Activated naive CD8-positive, alpha-beta T cell (primary cell): Measurements from ENCODE around the gene ACSS1.

ENCODE experiments used
- H3K27ac Mint-ChIP-seq: one replicate; pipeline ENCODE4 v1.8.0; 2021; ENCODE audit warnings: mixed read lengths
- H3K27me3 Mint-ChIP-seq: one replicate; pipeline ENCODE4 v1.8.0; 2021; ENCODE audit warnings: mixed read lengths
- H3K36me3 Mint-ChIP-seq: one replicate; pipeline ENCODE4 v1.8.0; 2021; ENCODE audit warnings: mixed read lengths
- H3K4me1 Mint-ChIP-seq: one replicate; pipeline ENCODE4 v1.8.0; 2021; ENCODE audit warnings: low read depth, mixed read lengths
- H3K4me3 Mint-ChIP-seq: one replicate; pipeline ENCODE4 v1.8.0; 2021; ENCODE audit warnings: mild to moderate bottlenecking, mixed read lengths
- H3K9me3 Mint-ChIP-seq: one replicate; pipeline ENCODE4 v1.8.0; 2021; ENCODE audit warnings: low read depth, mixed read lengths

ACSS1 gene

DNA sequence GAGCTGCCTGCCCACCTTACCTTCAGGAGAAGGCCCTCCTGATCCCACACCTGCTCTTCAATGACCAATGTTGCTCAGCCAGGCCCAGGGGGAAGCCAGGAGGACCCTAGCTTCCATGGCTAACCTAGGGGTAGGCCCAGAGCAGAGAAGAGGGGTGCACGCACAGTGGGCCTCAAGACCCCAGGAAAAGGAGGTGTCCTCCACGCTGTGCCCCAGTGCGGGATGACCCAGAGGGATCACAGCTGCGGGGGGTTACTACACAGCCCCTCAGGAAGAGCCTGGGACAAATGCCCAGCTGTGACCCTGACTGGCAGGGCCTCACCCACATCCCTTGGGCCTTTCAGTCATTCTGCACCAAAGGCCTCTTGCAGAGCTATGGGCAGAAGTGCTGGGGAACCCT, 33.8 kb downstream of the ACSS1 start:
- Mint-ChIP-seq H3K27me3 (no peaks in the 10 kb centered on the region), H3K4me1 (peaks cover 15% of the 10 kb centered on the region), H3K27ac (no peak overlapping the region), H3K4me3 (no peak overlapping the region), H3K9me3 (no peaks in the 10 kb centered on the region), H3K36me3 (peaks cover 4% of the 10 kb centered on the region)

GRCh38 chr20:25023356-25023755, 34.6 kb downstream of the ACSS1 start:
- H3K27ac Mint-ChIP-seq: no peak overlapping the region
- peaks cover 4% of the 10 kb centered on the region for H3K36me3 Mint-ChIP-seq
- no peak overlapping the region for H3K4me3 Mint-ChIP-seq
- no peaks in the 10 kb centered on the region for H3K9me3 Mint-ChIP-seq
- H3K27me3 Mint-ChIP-seq: no peaks in the 10 kb centered on the region
- peaks cover 15% of the 10 kb centered on the region for H3K4me1 Mint-ChIP-seq

- H3K4me1 Mint-ChIP-seq: peaks cover 15% of the 10 kb centered on the region
- H3K27ac Mint-ChIP-seq: no peak overlapping the region
- no peaks in the 10 kb centered on the region for H3K27me3 Mint-ChIP-seq
- no peak overlapping the region for H3K4me3 Mint-ChIP-seq
- no peaks in the 10 kb centered on the region for H3K9me3 Mint-ChIP-seq
- peaks cover 4% of the 10 kb centered on the region for H3K36me3 Mint-ChIP-seq
Observed at GRCh38 chr20:25022680-25023079, 35.3 kb downstream of the ACSS1 start.

- Mint-ChIP-seq H3K27ac (no peak overlapping the region), H3K9me3 (no peaks in the 10 kb centered on the region), H3K27me3 (no peaks in the 10 kb centered on the region), H3K4me1 (peaks cover 4% of the 10 kb centered on the region), H3K4me3 (no peak overlapping the region), H3K36me3 (no peaks in the 10 kb centered on the region)
Observed at GRCh38 chr20:25021336-25021735, 36.6 kb downstream of the ACSS1 start.

DNA sequence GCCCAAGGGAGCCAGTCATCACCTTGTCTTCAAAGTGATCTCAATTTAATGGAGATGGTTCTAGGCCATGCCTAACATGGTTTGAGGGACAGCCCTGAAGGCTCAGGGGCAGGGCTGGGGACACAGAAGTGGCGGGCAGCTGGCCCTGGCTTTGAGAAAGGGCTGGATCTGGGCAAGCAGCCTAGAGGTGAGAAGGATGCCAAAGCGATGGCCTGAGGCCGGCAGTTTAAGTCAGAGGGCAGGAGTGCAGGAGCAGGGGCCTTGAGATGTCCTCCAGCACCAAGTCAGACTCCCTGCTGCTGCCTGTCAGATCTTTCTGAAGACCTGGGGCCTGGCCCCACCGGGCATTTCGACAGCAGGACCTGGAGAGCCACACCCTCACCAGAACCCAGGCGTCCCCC, 37.0 kb downstream of the ACSS1 start:
- Mint-ChIP-seq H3K4me1 (peaks cover 2% of the 10 kb centered on the region), H3K9me3 (no peaks in the 10 kb centered on the region), H3K27ac (no peak overlapping the region), H3K4me3 (no peak overlapping the region), H3K36me3 (no peaks in the 10 kb centered on the region), H3K27me3 (no peaks in the 10 kb centered on the region)

DNA sequence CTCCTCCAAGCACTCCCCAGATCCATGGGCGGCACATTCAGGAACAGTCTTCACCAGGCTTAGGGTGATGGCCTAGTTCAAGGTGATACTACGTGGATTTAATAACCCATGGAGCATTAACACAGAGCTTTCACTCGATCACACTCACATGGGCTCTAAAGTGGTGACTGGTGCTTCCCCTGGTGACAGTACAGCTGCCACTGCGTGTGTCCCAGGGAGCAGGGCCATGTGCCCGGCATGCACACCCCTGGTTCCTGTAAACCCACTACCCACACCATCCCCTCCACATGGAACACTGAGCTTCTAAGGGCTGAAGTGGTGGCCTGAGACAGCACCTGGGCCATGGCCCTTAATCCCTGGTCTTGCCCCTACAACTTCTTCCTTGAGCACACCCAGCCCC, 37.6 kb downstream of the ACSS1 start:
- Mint-ChIP-seq H3K27ac (no peak overlapping the region), H3K4me3 (no peak overlapping the region), H3K27me3 (no peaks in the 10 kb centered on the region), H3K36me3 (no peaks in the 10 kb centered on the region), H3K4me1 (peaks cover 2% of the 10 kb centered on the region), H3K9me3 (no peaks in the 10 kb centered on the region)

DNA sequence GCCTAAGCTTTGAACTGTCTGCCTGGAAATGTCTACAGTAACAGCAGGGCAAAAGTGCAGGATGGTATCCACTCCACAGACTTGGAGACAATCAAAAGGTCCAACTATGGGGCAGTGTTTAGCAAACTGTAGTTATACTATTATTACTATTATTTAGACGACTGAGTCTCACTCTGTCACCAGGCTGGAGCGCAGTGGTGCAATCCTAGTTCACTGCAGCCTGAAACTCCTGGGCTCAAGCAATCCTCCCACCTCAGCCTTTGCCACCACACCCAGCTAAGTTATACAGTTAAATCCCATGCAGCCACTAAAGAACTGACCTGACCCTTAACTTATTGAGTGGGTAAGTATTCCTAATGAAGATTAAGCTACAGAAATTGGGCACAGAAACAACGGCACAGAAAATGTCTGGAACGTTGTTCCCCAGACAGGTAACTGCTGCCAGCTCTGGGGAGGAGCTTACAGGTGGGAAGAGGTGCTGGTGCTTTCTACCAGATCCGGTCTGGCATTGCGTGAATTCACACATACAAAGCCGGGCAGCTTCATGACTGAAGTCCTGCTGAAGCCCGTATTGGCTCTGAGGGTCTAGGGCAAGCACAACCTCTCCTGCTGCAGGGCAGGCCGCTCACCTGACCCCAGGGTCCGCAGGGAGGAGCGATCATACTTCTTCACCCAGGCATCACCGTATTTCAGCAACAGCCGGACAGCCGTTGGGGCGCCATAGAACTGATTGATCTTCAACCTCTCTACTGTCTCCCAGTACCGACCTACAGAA, 38.4 kb downstream of the ACSS1 start:
- Mint-ChIP-seq H3K4me3 (no peak overlapping the region), H3K27ac (no peak overlapping the region), H3K9me3 (no peaks in the 10 kb centered on the region), H3K36me3 (no peaks in the 10 kb centered on the region), H3K4me1 (peaks cover 2% of the 10 kb centered on the region), H3K27me3 (no peaks in the 10 kb centered on the region)

- no peaks in the 10 kb centered on the region for H3K36me3 Mint-ChIP-seq
- H3K4me3 Mint-ChIP-seq: no peak overlapping the region
- no peaks in the 10 kb centered on the region for H3K9me3 Mint-ChIP-seq
- no peaks in the 10 kb centered on the region for H3K27me3 Mint-ChIP-seq
- H3K27ac Mint-ChIP-seq: no peak overlapping the region
- H3K4me1 Mint-ChIP-seq: peaks cover 2% of the 10 kb centered on the region
Observed at GRCh38 chr20:25018841-25019240, 39.1 kb downstream of the ACSS1 start.

GRCh38 chr20:25018425-25018824, 39.5 kb downstream of the ACSS1 start:
- no peaks in the 10 kb centered on the region for H3K4me1 Mint-ChIP-seq
- H3K27ac Mint-ChIP-seq: no peak overlapping the region
- H3K9me3 Mint-ChIP-seq: no peaks in the 10 kb centered on the region
- no peaks in the 10 kb centered on the region for H3K27me3 Mint-ChIP-seq
- no peak overlapping the region for H3K4me3 Mint-ChIP-seq
- no peaks in the 10 kb centered on the region for H3K36me3 Mint-ChIP-seq

DNA sequence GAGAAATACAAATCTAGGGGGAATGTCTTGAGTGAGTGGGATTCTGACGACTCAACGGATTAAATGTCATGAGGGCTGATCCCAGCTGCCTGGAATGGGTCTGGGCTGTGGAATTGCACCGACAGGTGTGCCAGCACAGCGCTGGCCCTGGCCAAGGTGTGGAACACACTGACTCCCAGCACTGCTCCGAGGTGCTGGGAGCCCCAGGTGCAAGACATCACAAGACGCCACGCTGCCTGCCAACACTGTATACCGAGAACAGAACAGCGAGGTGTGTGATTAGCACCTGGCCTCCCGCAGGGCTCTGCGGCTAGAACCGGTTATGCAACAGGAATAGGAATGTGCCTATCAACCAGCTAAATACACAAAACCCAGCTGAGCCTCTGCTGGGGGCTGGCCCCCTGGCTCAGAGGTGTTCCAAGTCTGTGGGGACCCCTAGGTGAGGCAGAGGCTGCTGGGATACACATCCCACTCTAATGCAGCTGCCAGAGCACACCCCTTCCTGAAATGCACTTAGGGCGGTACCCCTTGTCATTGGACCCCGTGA, 40.6 kb downstream of the ACSS1 start:
- Mint-ChIP-seq H3K36me3 (no peaks in the 10 kb centered on the region), H3K9me3 (no peaks in the 10 kb centered on the region), H3K4me1 (no peaks in the 10 kb centered on the region), H3K27me3 (no peaks in the 10 kb centered on the region), H3K4me3 (no peak overlapping the region), H3K27ac (no peak overlapping the region)

GRCh38 chr20:25016471-25016870, 41.5 kb downstream of the ACSS1 start:
- Mint-ChIP-seq H3K4me1 (no peaks in the 10 kb centered on the region), H3K9me3 (no peaks in the 10 kb centered on the region), H3K27ac (no peak overlapping the region), H3K27me3 (no peaks in the 10 kb centered on the region), H3K4me3 (no peak overlapping the region), H3K36me3 (no peaks in the 10 kb centered on the region)

- no peaks in the 10 kb centered on the region for H3K36me3 Mint-ChIP-seq
Observed at GRCh38 chr20:25015986-25016385, 42.0 kb downstream of the ACSS1 start.

GRCh38 chr20:25014816-25015215, 43.1 kb downstream of the ACSS1 start:
- Mint-ChIP-seq H3K4me3 (no peak overlapping the region), H3K27ac (no peak overlapping the region), H3K36me3 (peaks cover 5% of the 10 kb centered on the region), H3K4me1 (no peaks in the 10 kb centered on the region), H3K27me3 (no peaks in the 10 kb centered on the region), H3K9me3 (no peaks in the 10 kb centered on the region)

More at GRCh38 chr20:25015986-25016385, 42.0 kb downstream of the ACSS1 start:
- Mint-ChIP-seq H3K4me3 (no peak overlapping the region), H3K27ac (no peak overlapping the region), H3K9me3 (no peaks in the 10 kb centered on the region), H3K4me1 (no peaks in the 10 kb centered on the region), H3K27me3 (no peaks in the 10 kb centered on the region)

GRCh38 chr20:25013478-25014380, 44.2 kb downstream of the ACSS1 start:
- Mint-ChIP-seq H3K36me3 (peaks cover 5% of the 10 kb centered on the region), H3K4me1 (no peaks in the 10 kb centered on the region), H3K27me3 (no peaks in the 10 kb centered on the region), H3K27ac (no peak overlapping the region), H3K9me3 (no peaks in the 10 kb centered on the region), H3K4me3 (no peak overlapping the region)

DNA sequence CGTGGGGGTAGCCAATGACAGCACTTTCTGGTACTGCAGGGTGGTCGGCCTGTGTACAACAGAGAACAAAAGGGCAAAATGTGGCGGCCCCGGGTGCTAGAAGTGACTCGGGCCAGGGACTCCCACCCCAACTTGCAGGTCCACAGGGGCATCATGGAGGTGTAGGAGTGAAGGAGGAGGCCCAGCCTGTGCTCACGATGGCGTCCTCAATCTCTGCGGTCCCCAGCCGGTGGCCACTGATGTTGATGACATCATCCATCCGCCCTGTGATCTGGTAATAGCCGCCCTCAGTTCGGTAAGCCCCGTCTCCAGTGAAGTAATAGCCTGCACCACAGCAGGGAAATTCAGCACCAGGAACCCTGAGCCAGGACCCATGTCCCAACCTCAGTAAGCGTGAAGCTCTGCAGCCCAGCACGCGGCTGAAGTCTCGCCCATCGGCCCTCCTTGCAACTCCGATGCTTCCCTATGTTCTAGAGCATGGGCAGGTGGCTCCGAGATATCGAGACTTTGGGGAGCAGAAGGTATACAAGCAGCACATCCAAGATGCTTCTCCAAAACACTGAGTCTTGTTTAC, 45.2 kb downstream of the ACSS1 start:
- Mint-ChIP-seq H3K4me3 (no peak overlapping the region), H3K27ac (no peak overlapping the region), H3K36me3 (peaks cover 6% of the 10 kb centered on the region), H3K27me3 (no peaks in the 10 kb centered on the region), H3K4me1 (no peaks in the 10 kb centered on the region), H3K9me3 (no peaks in the 10 kb centered on the region)
